HCT116 (cell line): Measurements from ENCODE around the gene COL20A1. TPM values are rescaled to one million over a fixed set of nuclear protein-coding genes. Genes with fewer than 3 reads are reported as not detected.

ENCODE experiments used
- ATAC-seq: fragments of 200-7000 bp; cut with Tn5 transposase; 2 replicates; pipeline ENCODE4 v1.9.1; 2020; ENCODE audit warnings: mild to moderate bottlenecking, moderate library complexity
- BruUV-seq: library from RNA; stranded (reverse); fragments of 400-500 nt; replicated peaks from 2 replicates; lab custom pipeline; 2021; lab: Mats Ljungman, UMichigan
- CTCF ChIA-PET: fragments of 300-600 bp; sonication (Branson Sonifier 250); formaldehyde crosslinking; loops from one replicate; lab custom pipeline; 2021; ENCODE audit warnings: antibody characterized with exemption; lab: Charles Lee
- POLR2A ChIA-PET: fragments of 300-600, 350-600 bp; sonication (Branson Sonifier 250); formaldehyde crosslinking; loops from one replicate; lab custom pipeline; 2021; ENCODE audit warnings: antibody characterized with exemption; lab: Charles Lee
- RAD21 ChIA-PET, 2 experiments: fragments of 300-600 bp; sonication (Branson Sonifier 250); formaldehyde crosslinking; loops; one replicate each; lab custom pipeline; 2023; ENCODE audit warnings: low total read pairs in 2 of 2; ENCODE audit not compliant: uncharacterized antibody in 2 of 2, unreplicated experiment in 2 of 2, low non-redundant PET in 1 of 2; lab: Charles Lee
- DNase-seq: peaks from one replicate; pipeline ENCODE4 v3.0.0-alpha.2; 2010; ENCODE audit warnings: low read depth, low spot score
- H2AFZ ChIP-seq: fragments of 200-600 bp; shearing (Covaris generic), sonication (generic); 2 replicates; pipeline ENCODE4 v1.6.1; 2017; ENCODE audit warnings: low read depth, mixed run types, mixed read lengths, antibody characterized with exemption, low read length; ENCODE audit not compliant: poor library complexity, severe bottlenecking
- H3K27ac ChIP-seq: 2 replicates; pipeline ENCODE4 v1.5.1; 2012; ENCODE audit warnings: low read depth, low read length
- H3K27me3 ChIP-seq: fragments of 200-600 bp; sonication (generic); 2 replicates; pipeline ENCODE4 v1.6.1; 2016; ENCODE audit warnings: mixed run types, low read length, mixed read lengths; ENCODE audit not compliant: insufficient read depth
- H3K36me3 ChIP-seq, 2 experiments: fragments of 200-500 bp in 1 of 2; fragments of 200-600 bp in 1 of 2; sonication (Bioruptor generic) in 1 of 2; sonication (generic) in 1 of 2; 2 replicates each; pipeline versions ENCODE4 v1.5.1 to v1.6.1; 2014 to 2016; ENCODE audit warnings: low read length in 2 of 2, inconsistent platforms in 1 of 2, mixed read lengths in 1 of 2, mixed run types in 1 of 2; ENCODE audit not compliant: insufficient read depth in 2 of 2, control insufficient read depth in 1 of 2
- H3K4me1 ChIP-seq, 2 experiments: fragments of 200-600 bp in 1 of 2; sonication (generic) in 1 of 2; 2 replicates each; pipeline versions ENCODE4 v1.5.1 to v1.6.1; 2012 to 2017; ENCODE audit warnings: low read length in 2 of 2, inconsistent platforms in 1 of 2, mild to moderate bottlenecking in 1 of 2, mixed read lengths in 1 of 2, mixed run types in 1 of 2, moderate library complexity in 1 of 2; ENCODE audit not compliant: insufficient read depth in 2 of 2, control insufficient read depth in 1 of 2
- H3K4me2 ChIP-seq: fragments of 200-600 bp; sonication (generic); 2 replicates; pipeline ENCODE4 v1.6.1; 2017; ENCODE audit warnings: mixed run types, low read length, mixed read lengths
- H3K4me3 ChIP-seq, 2 experiments: fragments of 200-600 bp in 1 of 2; sonication (generic) in 1 of 2; replicated peaks in 1 of 2; 2 replicates each; pipeline ENCODE4 v1.5.1; 2011 to 2016; ENCODE audit warnings: low read length in 2 of 2, control low read depth in 1 of 2, low read depth in 1 of 2, mild to moderate bottlenecking in 1 of 2, mixed read lengths in 1 of 2, mixed run types in 1 of 2
- H3K79me2 ChIP-seq: fragments of 200-600 bp; sonication (generic); 2 replicates; pipeline ENCODE4 v1.6.1; 2017; ENCODE audit warnings: mild to moderate bottlenecking, mixed run types, low read length, moderate library complexity, mixed read lengths; ENCODE audit not compliant: insufficient read depth
- H3K9ac ChIP-seq: fragments of 200-600 bp; sonication (generic); 2 replicates; pipeline ENCODE4 v1.6.1; 2016; ENCODE audit warnings: low read length, mixed read lengths
- H3K9me2 ChIP-seq: fragments of 200-600 bp; sonication (generic), shearing (Covaris generic); 2 replicates; pipeline ENCODE4 v1.6.1; 2017; ENCODE audit warnings: mixed run types, mild to moderate bottlenecking, moderate library complexity; ENCODE audit not compliant: insufficient read depth
- H3K9me3 ChIP-seq, 2 experiments: fragments of 200-500 bp in 1 of 2; fragments of 200-600 bp in 1 of 2; sonication (Bioruptor generic) in 1 of 2; sonication (generic) in 1 of 2; 2 replicates each; pipeline ENCODE4 v1.6.1; 2014 to 2017; ENCODE audit warnings: low read length in 2 of 2, mixed read lengths in 2 of 2, inconsistent platforms in 1 of 2, low read depth in 1 of 2, mild to moderate bottlenecking in 1 of 2, mixed run types in 1 of 2, moderate library complexity in 1 of 2; ENCODE audit not compliant: control insufficient read depth in 1 of 2, insufficient read depth in 1 of 2
- H4K20me1 ChIP-seq: fragments of 200-600 bp; sonication (generic), shearing (Covaris generic); 2 replicates; pipeline ENCODE4 v1.6.1; 2017; ENCODE audit warnings: mixed run types, mild to moderate bottlenecking, moderate library complexity; ENCODE audit not compliant: insufficient read depth
- CBX3 ChIP-seq: IDR thresholded peaks from 2 replicates; pipeline ENCODE4 v1.6.1; 2012; ENCODE audit warnings: low read depth
- EGR1 ChIP-seq: IDR thresholded peaks from 2 replicates; pipeline ENCODE4 v1.6.1; 2012; ENCODE audit warnings: low read depth
- ELF1 ChIP-seq: IDR thresholded peaks from 2 replicates; pipeline ENCODE4 v1.6.1; 2012; ENCODE audit warnings: low read depth, borderline replicate concordance
- RAD21 ChIP-seq: IDR thresholded peaks from 2 replicates; pipeline ENCODE4 v1.6.1; 2012; ENCODE audit warnings: low read depth, mild to moderate bottlenecking
- REST ChIP-seq: IDR thresholded peaks from 2 replicates; pipeline ENCODE4 v1.6.1; 2012; ENCODE audit warnings: low read depth
- TCF7L2 ChIP-seq: IDR thresholded peaks from 2 replicates; pipeline ENCODE4 v1.7.0; 2011; ENCODE audit warnings: borderline replicate concordance, inconsistent platforms; ENCODE audit not compliant: insufficient read depth, insufficient read length; ENCODE audit errors: extremely low read depth
- YY1 ChIP-seq: IDR thresholded peaks from 2 replicates; pipeline ENCODE4 v1.6.1; 2011; ENCODE audit warnings: low read length, low read depth, moderate library complexity, mild to moderate bottlenecking; ENCODE audit not compliant: insufficient replicate concordance; ENCODE audit errors: extremely low read depth
- intact Hi-C: fragments of 100-400 bp; cut with micrococcal nuclease; formaldehyde crosslinking; loops from 2 replicates; pipeline ENCODE4 v1.10.0; 2022
- total RNA-seq: library from RNA; stranded (reverse); gene quantifications from one replicate; pipeline ENCODE4 v1.2.1, GENCODE V29; 2021; ENCODE audit not compliant: unreplicated experiment
- TF ChIP-seq, protein P1 (sequence below): IDR thresholded peaks from 2 replicates; pipeline ENCODE4 v1.6.1; 2011; ENCODE audit warnings: mild to moderate bottlenecking, low read length, moderate library complexity; ENCODE audit not compliant: insufficient replicate concordance; ENCODE audit errors: extremely low read depth

Gene COL20A1
- total RNA-seq, 1 experiment from 2014 or later = 0.34 TPM

DNA sequence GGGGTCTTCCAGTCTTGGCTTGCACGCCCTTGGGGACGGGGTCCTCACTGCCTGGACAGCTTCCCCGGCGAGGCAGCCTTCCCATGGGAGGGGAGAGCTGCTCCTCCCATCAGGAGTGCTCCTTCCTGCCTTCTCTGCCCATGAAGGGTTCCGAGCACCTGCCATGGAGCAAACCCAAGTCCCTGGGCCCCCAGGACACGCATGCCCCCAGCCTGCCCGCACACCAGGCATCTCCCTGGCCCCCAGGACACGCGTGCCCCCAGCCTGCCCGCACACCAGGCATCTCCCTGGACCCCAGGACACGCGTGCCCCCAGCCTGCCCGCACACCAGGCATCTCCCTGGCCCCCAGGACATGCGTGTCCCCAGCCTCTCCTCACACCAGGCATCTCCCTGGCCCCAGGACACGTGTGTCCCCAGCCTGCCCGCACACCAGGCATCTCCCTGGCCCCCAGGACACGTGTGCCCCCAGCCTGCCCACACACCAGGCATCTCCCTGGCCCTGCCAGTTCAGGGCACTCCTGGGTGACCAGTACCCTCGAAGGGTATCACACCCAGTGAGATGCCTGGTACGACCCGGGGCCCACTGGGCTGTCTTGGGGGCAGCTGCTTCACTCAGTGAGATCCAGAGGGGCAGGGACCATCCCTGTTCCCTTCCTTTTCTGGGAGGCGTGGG, 21.7 kb downstream of the COL20A1 start:
- no peaks in the 10 kb centered on the region for H3K79me2 ChIP-seq
- no peak for DNase-seq
- no peaks in the 10 kb centered on the region for H3K9me2 ChIP-seq
- H3K4me1 ChIP-seq = no peaks in the 10 kb centered on the region
- H3K9ac ChIP-seq = no peak overlapping the region
- ChIA-PET CTCF (no interaction called here), POLR2A (no interaction called here), RAD21 (no interaction called here)
- H3K27me3 ChIP-seq = no peaks in the 10 kb centered on the region
- H3K36me3 ChIP-seq = no peaks in the 10 kb centered on the region
- H2AFZ ChIP-seq = no peak overlapping the region
- H4K20me1 ChIP-seq = no peaks in the 10 kb centered on the region
- intact Hi-C loops = no loop called here
- H3K4me2 ChIP-seq = no peak overlapping the region
- TF ChIP-seq REST (no peak), ELF1 (no peak), TCF7L2 (no peak), EGR1 (no peak), CBX3 (no peak), YY1 (no peak), RAD21 (no peak)
- TF ChIP-seq, protein P1, sequence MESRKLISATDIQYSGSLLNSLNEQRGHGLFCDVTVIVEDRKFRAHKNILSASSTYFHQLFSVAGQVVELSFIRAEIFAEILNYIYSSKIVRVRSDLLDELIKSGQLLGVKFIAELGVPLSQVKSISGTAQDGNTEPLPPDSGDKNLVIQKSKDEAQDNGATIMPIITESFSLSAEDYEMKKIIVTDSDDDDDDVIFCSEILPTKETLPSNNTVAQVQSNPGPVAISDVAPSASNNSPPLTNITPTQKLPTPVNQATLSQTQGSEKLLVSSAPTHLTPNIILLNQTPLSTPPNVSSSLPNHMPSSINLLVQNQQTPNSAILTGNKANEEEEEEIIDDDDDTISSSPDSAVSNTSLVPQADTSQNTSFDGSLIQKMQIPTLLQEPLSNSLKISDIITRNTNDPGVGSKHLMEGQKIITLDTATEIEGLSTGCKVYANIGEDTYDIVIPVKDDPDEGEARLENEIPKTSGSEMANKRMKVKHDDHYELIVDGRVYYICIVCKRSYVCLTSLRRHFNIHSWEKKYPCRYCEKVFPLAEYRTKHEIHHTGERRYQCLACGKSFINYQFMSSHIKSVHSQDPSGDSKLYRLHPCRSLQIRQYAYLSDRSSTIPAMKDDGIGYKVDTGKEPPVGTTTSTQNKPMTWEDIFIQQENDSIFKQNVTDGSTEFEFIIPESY = no peak
- BruUV-seq = no TSS peak
- H3K9me3 ChIP-seq = no peaks in the 10 kb centered on the region
- no peak for ATAC-seq
- H3K4me3 ChIP-seq = no peak overlapping the region
- no peak overlapping the region for H3K27ac ChIP-seq
